ENCODE results near the gene SRSF12. TPM values are rescaled to one million over a fixed set of nuclear protein-coding genes. Genes with fewer than 3 reads are reported as not detected.

The SRSF12 gene
- total RNA-seq, 1 donor from 2014 or later = 22.2 TPM

GRCh38 chr6:89050697-89051096 is 67.2 kb downstream of the SRSF12 start:
- H3K36me3 Mint-ChIP-seq (ENCODE audit: insufficient read depth) = no peaks in the 10 kb centered on the region
- H3K4me1 Mint-ChIP-seq (ENCODE audit: low read depth) = peaks cover 9% of the 10 kb centered on the region
- no peak overlapping the region for H3K4me3 Mint-ChIP-seq (ENCODE audit: low read depth)
- DNase-seq (ENCODE audit: low spot score, unreplicated experiment) = no peak
- H3K27ac Mint-ChIP-seq = no peak overlapping the region
- TF ChIP-seq, protein P1, sequence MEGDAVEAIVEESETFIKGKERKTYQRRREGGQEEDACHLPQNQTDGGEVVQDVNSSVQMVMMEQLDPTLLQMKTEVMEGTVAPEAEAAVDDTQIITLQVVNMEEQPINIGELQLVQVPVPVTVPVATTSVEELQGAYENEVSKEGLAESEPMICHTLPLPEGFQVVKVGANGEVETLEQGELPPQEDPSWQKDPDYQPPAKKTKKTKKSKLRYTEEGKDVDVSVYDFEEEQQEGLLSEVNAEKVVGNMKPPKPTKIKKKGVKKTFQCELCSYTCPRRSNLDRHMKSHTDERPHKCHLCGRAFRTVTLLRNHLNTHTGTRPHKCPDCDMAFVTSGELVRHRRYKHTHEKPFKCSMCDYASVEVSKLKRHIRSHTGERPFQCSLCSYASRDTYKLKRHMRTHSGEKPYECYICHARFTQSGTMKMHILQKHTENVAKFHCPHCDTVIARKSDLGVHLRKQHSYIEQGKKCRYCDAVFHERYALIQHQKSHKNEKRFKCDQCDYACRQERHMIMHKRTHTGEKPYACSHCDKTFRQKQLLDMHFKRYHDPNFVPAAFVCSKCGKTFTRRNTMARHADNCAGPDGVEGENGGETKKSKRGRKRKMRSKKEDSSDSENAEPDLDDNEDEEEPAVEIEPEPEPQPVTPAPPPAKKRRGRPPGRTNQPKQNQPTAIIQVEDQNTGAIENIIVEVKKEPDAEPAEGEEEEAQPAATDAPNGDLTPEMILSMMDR (IDR thresholded peaks at IDR 0.05; ENCODE audit: unreplicated experiment) = no peak
- H3K9me3 Mint-ChIP-seq (ENCODE audit: low read depth) = no peaks in the 10 kb centered on the region
- H3K27me3 Mint-ChIP-seq = no peaks in the 10 kb centered on the region

- no peak for DNase-seq (ENCODE audit: low spot score, unreplicated experiment)
- TF ChIP-seq, protein P1 (IDR thresholded peaks at IDR 0.05; ENCODE audit: unreplicated experiment) = no peak
- H3K4me1 Mint-ChIP-seq (ENCODE audit: low read depth) = peaks cover 9% of the 10 kb centered on the region
- H3K27ac Mint-ChIP-seq = no peak overlapping the region
- H3K4me3 Mint-ChIP-seq (ENCODE audit: low read depth) = no peak overlapping the region
- no peaks in the 10 kb centered on the region for H3K36me3 Mint-ChIP-seq (ENCODE audit: insufficient read depth)
- no peaks in the 10 kb centered on the region for H3K27me3 Mint-ChIP-seq
- no peaks in the 10 kb centered on the region for H3K9me3 Mint-ChIP-seq (ENCODE audit: low read depth)
Measured at GRCh38 chr6:89050155-89050554, 67.7 kb downstream of the SRSF12 start.

DNA sequence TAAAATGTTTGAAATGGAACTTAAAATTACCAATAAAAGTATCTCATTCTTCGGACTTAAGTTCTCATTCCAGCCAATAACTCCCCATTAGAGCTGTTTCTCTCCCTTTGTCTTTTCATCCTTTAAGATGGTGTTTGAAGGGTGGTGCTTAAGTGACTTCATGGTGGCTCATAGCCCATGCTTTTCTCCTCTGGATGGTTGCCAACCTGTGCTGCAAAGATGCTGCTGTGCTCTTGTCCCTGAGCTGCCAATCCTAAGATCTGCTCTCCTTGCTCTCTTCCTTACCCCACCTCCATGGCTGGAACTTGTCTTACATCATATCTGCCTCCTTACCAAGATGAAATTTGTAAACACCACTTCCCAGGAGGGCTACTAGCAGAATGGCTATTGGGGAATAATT is 68.9 kb downstream of the SRSF12 start:
- Mint-ChIP-seq H3K9me3 (ENCODE audit: low read depth) (no peaks in the 10 kb centered on the region), H3K27ac (no peak overlapping the region), H3K36me3 (ENCODE audit: insufficient read depth) (no peaks in the 10 kb centered on the region), H3K27me3 (no peaks in the 10 kb centered on the region), H3K4me1 (ENCODE audit: low read depth) (peaks cover 9% of the 10 kb centered on the region), H3K4me3 (ENCODE audit: low read depth) (no peak overlapping the region)
- DNase-seq (ENCODE audit: low spot score, unreplicated experiment) = no peak
- TF ChIP-seq, protein P1 (IDR thresholded peaks at IDR 0.05; ENCODE audit: unreplicated experiment) = no peak

GRCh38 chr6:89048288-89048923 is 69.5 kb downstream of the SRSF12 start:
- no peaks in the 10 kb centered on the region for H3K27me3 Mint-ChIP-seq
- H3K36me3 Mint-ChIP-seq (ENCODE audit: insufficient read depth) = no peaks in the 10 kb centered on the region
- TF ChIP-seq, protein P1 (IDR thresholded peaks at IDR 0.05; ENCODE audit: unreplicated experiment) = no peak
- H3K27ac Mint-ChIP-seq = no peak overlapping the region
- no peaks in the 10 kb centered on the region for H3K9me3 Mint-ChIP-seq (ENCODE audit: low read depth)
- DNase-seq (ENCODE audit: low spot score, unreplicated experiment) = no peak
- H3K4me1 Mint-ChIP-seq (ENCODE audit: low read depth) = peaks cover 9% of the 10 kb centered on the region
- no peak overlapping the region for H3K4me3 Mint-ChIP-seq (ENCODE audit: low read depth)

- no peaks in the 10 kb centered on the region for H3K9me3 Mint-ChIP-seq (ENCODE audit: low read depth)
- no peak for DNase-seq (ENCODE audit: low spot score, unreplicated experiment)
- peaks cover 9% of the 10 kb centered on the region for H3K4me1 Mint-ChIP-seq (ENCODE audit: low read depth)
- H3K27me3 Mint-ChIP-seq = no peaks in the 10 kb centered on the region
- TF ChIP-seq, protein P1 (IDR thresholded peaks at IDR 0.05; ENCODE audit: unreplicated experiment) = no peak
- no peak overlapping the region for H3K4me3 Mint-ChIP-seq (ENCODE audit: low read depth)
- H3K36me3 Mint-ChIP-seq (ENCODE audit: insufficient read depth) = no peaks in the 10 kb centered on the region
- H3K27ac Mint-ChIP-seq = no peak overlapping the region
Measured at GRCh38 chr6:89047473-89047872, 70.4 kb downstream of the SRSF12 start.

Other genes starting within 250 kb of the SRSF12 start
- 16.5 and 17.4 TPM in 2 replicates for gene RNGTT, start 154.5 kb downstream of the SRSF12 start, total RNA-seq
- gene PNRC1, start 37.3 kb downstream of the SRSF12 start, total RNA-seq = 203 and 212 TPM in 2 replicates
- 20.0 and 20.8 TPM in 2 replicates for gene PM20D2, start 28.0 kb upstream of the SRSF12 start, total RNA-seq
- gene GABRR1, start 99.3 kb upstream of the SRSF12 start, total RNA-seq = not detected in 2 replicates
- 0.47 and 0.53 TPM in 2 replicates for gene GABRR2, start 197.2 kb upstream of the SRSF12 start, total RNA-seq
- 36.0 and 36.2 TPM in 2 replicates for gene UBE2J1, start 234.7 kb upstream of the SRSF12 start, total RNA-seq

Data from progenitor cell of endocrine pancreas (in vitro differentiated cells).